ENCODE results near the gene PRAF2.

Gene PRAF2
- long read RNA-seq: 0 reads

DNA sequence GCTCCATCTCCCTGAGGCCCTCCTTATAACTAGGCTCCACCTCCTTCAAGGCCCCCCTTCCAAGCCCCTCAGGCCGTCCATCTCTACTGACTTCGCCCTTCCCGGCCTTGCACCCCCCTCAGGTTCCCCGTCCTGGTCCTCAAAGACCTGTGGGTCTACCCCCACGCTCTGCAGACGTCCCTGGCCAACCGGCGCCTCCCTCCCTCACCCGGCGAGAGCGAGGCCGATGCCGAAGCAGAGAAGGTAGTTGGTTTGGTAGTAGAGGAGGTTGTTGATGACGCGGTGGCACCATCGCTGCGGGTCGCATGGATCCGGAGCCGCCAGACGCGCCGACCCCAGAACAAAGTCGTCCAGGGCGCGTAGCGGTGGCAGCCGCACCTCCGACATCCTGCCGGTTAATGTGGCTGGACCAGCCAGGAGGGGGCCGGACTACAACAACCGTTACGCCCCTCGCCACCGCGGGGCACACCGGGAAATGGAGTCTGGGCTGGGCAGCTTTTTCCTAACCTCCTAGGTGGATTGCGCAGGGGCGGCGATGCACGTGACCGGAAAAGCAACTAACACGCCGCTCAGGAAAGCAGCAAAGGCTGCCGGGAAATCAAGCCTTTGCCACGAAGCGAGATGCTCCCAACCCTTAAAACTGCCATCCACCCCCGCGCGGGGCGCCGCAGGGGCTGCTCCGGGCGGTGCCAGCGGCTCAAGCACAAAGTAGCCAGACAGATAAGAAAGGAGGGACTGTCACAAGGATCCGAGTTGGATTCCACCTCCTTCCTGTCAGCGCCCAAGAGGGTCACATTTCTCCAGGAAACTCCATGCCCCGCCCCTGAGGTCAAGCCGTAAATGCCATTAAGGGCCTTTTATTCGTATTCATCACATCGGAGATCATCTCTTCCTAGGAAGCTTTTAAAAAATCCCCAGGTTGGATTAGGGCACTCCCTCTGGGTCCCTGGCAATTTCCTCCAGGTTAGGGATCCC is at the start of gene PRAF2:
PRAF2 (minus strand) TSS at position 402 of the 975 bp plus-strand sequence; CDS start at position 387, 15 bp downstream.
- Histone ChIP-seq H3K27ac (replicated peaks) (peak within 1 kb of the TSS; percentile 39), H3K27me3 (ENCODE audit: insufficient read depth, poor library complexity, severe bottlenecking) (no peaks in the 10 kb centered on the region), H3K4me3 (replicated peaks; ENCODE audit: insufficient read depth, low read length) (peak within 1 kb of the TSS; percentile 53)
- TF ChIP-seq GABPA (IDR thresholded peaks at IDR 0.05; ENCODE audit: low read depth) (peak; percentile 39; the same call in 1 of the 2 replicates), POLR2AphosphoS5 (IDR thresholded peaks at IDR 0.05; ENCODE audit: low read depth) (peak; percentile 61; the same call in 1 of the 2 replicates), SPI1 (IDR thresholded peaks at IDR 0.05; ENCODE audit: borderline replicate concordance, low read depth) (no peak)
- DNase-seq (ENCODE audit: low read depth in 1 of 2, low spot score in 1 of 2): peak; percentile 74 to 93

GRCh38 chrX:49122499-49122898 is 48.7 kb upstream of the PRAF2 start:
- no peak for DNase-seq (ENCODE audit: low read depth in 1 of 2, low spot score in 1 of 2)
- H3K4me3 ChIP-seq (replicated peaks; ENCODE audit: insufficient read depth, low read length): peak overlapping the region; percentile 78
- TF ChIP-seq CTCF (IDR thresholded peaks at IDR 0.05; ENCODE audit: insufficient read depth, low read length) (no peak), POLR2AphosphoS5 (IDR thresholded peaks at IDR 0.05; ENCODE audit: low read depth) (no peak), SPI1 (IDR thresholded peaks at IDR 0.05; ENCODE audit: borderline replicate concordance, low read depth) (no peak), GABPA (IDR thresholded peaks at IDR 0.05; ENCODE audit: low read depth) (no peak)
- TF ChIP-seq, protein P1, sequence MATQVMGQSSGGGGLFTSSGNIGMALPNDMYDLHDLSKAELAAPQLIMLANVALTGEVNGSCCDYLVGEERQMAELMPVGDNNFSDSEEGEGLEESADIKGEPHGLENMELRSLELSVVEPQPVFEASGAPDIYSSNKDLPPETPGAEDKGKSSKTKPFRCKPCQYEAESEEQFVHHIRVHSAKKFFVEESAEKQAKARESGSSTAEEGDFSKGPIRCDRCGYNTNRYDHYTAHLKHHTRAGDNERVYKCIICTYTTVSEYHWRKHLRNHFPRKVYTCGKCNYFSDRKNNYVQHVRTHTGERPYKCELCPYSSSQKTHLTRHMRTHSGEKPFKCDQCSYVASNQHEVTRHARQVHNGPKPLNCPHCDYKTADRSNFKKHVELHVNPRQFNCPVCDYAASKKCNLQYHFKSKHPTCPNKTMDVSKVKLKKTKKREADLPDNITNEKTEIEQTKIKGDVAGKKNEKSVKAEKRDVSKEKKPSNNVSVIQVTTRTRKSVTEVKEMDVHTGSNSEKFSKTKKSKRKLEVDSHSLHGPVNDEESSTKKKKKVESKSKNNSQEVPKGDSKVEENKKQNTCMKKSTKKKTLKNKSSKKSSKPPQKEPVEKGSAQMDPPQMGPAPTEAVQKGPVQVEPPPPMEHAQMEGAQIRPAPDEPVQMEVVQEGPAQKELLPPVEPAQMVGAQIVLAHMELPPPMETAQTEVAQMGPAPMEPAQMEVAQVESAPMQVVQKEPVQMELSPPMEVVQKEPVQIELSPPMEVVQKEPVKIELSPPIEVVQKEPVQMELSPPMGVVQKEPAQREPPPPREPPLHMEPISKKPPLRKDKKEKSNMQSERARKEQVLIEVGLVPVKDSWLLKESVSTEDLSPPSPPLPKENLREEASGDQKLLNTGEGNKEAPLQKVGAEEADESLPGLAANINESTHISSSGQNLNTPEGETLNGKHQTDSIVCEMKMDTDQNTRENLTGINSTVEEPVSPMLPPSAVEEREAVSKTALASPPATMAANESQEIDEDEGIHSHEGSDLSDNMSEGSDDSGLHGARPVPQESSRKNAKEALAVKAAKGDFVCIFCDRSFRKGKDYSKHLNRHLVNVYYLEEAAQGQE (IDR thresholded peaks at IDR 0.05; ENCODE audit: insufficient replicate concordance, low read depth): no peak
- no peaks in the 10 kb centered on the region for H3K27me3 ChIP-seq (ENCODE audit: insufficient read depth, poor library complexity, severe bottlenecking)
- H3K27ac ChIP-seq (replicated peaks): no peak overlapping the region

DNA sequence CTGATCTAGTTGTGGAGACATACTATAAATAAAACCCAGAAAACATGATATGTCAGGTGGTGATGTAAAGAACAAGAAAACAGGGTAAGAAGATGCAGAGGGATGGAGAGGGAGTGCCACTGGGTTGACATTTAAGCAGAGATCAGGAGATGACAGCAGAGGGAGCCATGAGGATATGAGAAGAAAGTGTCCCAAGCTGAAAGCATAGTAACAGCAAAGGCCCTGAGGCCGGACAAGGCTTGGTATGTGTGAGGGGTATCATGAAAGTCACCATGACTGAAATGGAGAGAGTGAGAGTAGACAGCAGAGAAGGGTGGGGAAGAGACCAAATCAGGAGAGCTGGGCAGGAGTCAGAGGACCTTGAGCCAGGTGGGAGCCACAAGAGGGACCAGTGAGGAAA is 46.3 kb upstream of the PRAF2 start:
- no peak for TF ChIP-seq POLR2AphosphoS5 (IDR thresholded peaks at IDR 0.05; ENCODE audit: low read depth)
- TF ChIP-seq GABPA (IDR thresholded peaks at IDR 0.05; ENCODE audit: low read depth): no peak
- TF ChIP-seq CTCF (IDR thresholded peaks at IDR 0.05; ENCODE audit: insufficient read depth, low read length): no peak
- TF ChIP-seq, protein P1 (IDR thresholded peaks at IDR 0.05; ENCODE audit: insufficient replicate concordance, low read depth): no peak
- no peak for TF ChIP-seq SPI1 (IDR thresholded peaks at IDR 0.05; ENCODE audit: borderline replicate concordance, low read depth)
- DNase-seq (ENCODE audit: low read depth in 1 of 2, low spot score in 1 of 2): peak in 1 of 2 experiments; percentile 9
- Histone ChIP-seq H3K4me3 (replicated peaks; ENCODE audit: insufficient read depth, low read length) (no peak overlapping the region), H3K27me3 (ENCODE audit: insufficient read depth, poor library complexity, severe bottlenecking) (no peaks in the 10 kb centered on the region), H3K27ac (replicated peaks) (no peak overlapping the region)

- no peak for DNase-seq (ENCODE audit: low read depth in 1 of 2, low spot score in 1 of 2)
- TF ChIP-seq, protein P1 (IDR thresholded peaks at IDR 0.05; ENCODE audit: insufficient replicate concordance, low read depth): no peak
- TF ChIP-seq SPI1 (IDR thresholded peaks at IDR 0.05; ENCODE audit: borderline replicate concordance, low read depth) (no peak), GABPA (IDR thresholded peaks at IDR 0.05; ENCODE audit: low read depth) (no peak), CTCF (IDR thresholded peaks at IDR 0.05; ENCODE audit: insufficient read depth, low read length) (no peak), POLR2AphosphoS5 (IDR thresholded peaks at IDR 0.05; ENCODE audit: low read depth) (no peak)
These were observed 43.8 kb upstream of the PRAF2 start for GRCh38 chrX:49117581-49117980.

More at GRCh38 chrX:49117581-49117980, 43.8 kb upstream of the PRAF2 start:
- Histone ChIP-seq H3K27me3 (ENCODE audit: insufficient read depth, poor library complexity, severe bottlenecking) (no peaks in the 10 kb centered on the region), H3K27ac (replicated peaks) (no peak overlapping the region), H3K4me3 (replicated peaks; ENCODE audit: insufficient read depth, low read length) (no peak overlapping the region)

All from HL-60 (cell line).